ENCODE data around the gene EML6. TPM values are rescaled to one million over a fixed set of nuclear protein-coding genes. Genes with fewer than 3 reads are reported as not detected.

EML6 gene
- total and polyA plus RNA-seq, 2 of the 8 experiments (the other 6 are each of a cell fraction or from before 2014, with no cell fraction given): 1.2 to 1.6 TPM

DNA sequence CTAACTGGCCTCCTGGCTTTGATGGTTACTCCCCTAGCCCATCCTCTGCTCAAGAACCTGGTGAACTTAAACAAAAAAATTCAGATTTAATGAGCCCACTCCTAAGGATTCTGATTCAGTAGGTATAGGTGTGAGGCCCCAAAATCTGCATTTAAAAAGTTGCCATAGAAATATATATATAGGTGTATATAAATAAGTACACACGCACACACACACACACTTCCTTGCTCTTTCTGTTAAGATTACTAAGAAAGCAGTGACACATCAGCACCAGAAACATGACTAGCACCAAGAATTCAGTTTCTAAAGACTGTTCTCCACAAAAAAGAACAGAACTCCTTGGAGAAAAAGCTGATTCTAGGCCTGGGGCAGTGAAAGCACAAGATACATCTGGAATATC, 17.8 kb downstream of the EML6 start:
- Histone ChIP-seq H3K23me2 (ENCODE audit: low read depth, low read length) (peaks cover 1% of the 10 kb centered on the region; the same call in 1 of the 2 replicates), H3K18ac (ENCODE audit: extremely low read depth, low read length) (no peak overlapping the region), H3K79me1 (ENCODE audit: low read depth, low read length) (no peaks in the 10 kb centered on the region), H3K27me3 (replicated peaks in 1 of 4; ENCODE audit: control insufficient read depth in 3 of 4, extremely low read depth in 1 of 4, insufficient read depth in 3 of 4, low read length in 3 of 4) (no peaks in the 10 kb centered on the region), H3K36me3 (ENCODE audit: control insufficient read depth in 2 of 4, insufficient read depth in 4 of 4, low read length in 3 of 4) (no peaks in the 10 kb centered on the region), H3K4me1 (replicated peaks in 1 of 4; ENCODE audit: control insufficient read depth in 3 of 4, insufficient read depth in 4 of 4, low read length in 3 of 4) (peaks cover 0 to 6% (median 2%) of the 10 kb centered on the region in 4 experiments; a peak in 2 of 7 replicates), H2AK5ac (ENCODE audit: low read depth, low read length) (no peak overlapping the region), H2BK5ac (ENCODE audit: low read depth, low read length) (no peak overlapping the region), H2BK20ac (ENCODE audit: low read length) (no peak overlapping the region), H3K4ac (replicated peaks; ENCODE audit: insufficient read length, low read depth, low read length) (no peak overlapping the region), H2BK15ac (ENCODE audit: low read length) (no peak overlapping the region), H2BK120ac (replicated peaks; ENCODE audit: low read depth, low read length) (no peak overlapping the region), H4K20me1 (replicated peaks in 1 of 2; ENCODE audit: control insufficient read depth in 1 of 2, insufficient read depth in 2 of 2, low read length in 2 of 2) (no peaks in the 10 kb centered on the region), H3K4me2 (ENCODE audit: insufficient read depth in 1 of 2, low read depth in 2 of 2, low read length in 2 of 2) (no peak overlapping the region), H2AFZ (ENCODE audit: low read length) (no peak overlapping the region), H3K27ac (ENCODE audit: low read depth, low read length) (no peak overlapping the region), H3K23ac (ENCODE audit: insufficient read length) (no peak overlapping the region), H3K14ac (ENCODE audit: insufficient read length) (no peak overlapping the region), H4K5ac (ENCODE audit: insufficient read length, low read depth, low read length) (no peak overlapping the region), H4K8ac (ENCODE audit: extremely low read depth, insufficient read depth, low read length) (no peak overlapping the region), H4K91ac (replicated peaks; ENCODE audit: insufficient read length, low read length) (no peak overlapping the region), H3K4me3 (ENCODE audit: extremely low read depth in 1 of 4, insufficient read depth in 2 of 4, low read depth in 3 of 4, low read length in 4 of 4) (no peak overlapping the region), H2BK12ac (ENCODE audit: low read depth, low read length) (no peak overlapping the region), H3K9me3 (ENCODE audit: insufficient read depth in 2 of 2, low read depth in 1 of 2, low read length in 1 of 2) (no peaks in the 10 kb centered on the region), H3K56ac (replicated peaks; ENCODE audit: insufficient read length, low read depth, low read length) (no peak overlapping the region), H3K79me2 (ENCODE audit: control insufficient read depth in 1 of 2, insufficient read depth in 2 of 2, low read length in 2 of 2) (no peaks in the 10 kb centered on the region), H3K9ac (replicated peaks in 1 of 4; ENCODE audit: extremely low read depth in 1 of 4, low read depth in 3 of 4, low read length in 3 of 4) (no peak overlapping the region)
- FAIRE-seq: no peak
- no peak for DNase-seq (ENCODE audit: low read depth in 1 of 2, low spot score in 2 of 2)
- CTCF ChIA-PET (ENCODE audit: partially characterized antibody): interaction anchor here (1.1 to 1.7 kb wide), 2 partner anchors 31 to 100 kb away, joined by 3 to 7 read pairs; no protein-coding TSS in a partner anchor
- 33% methylated on average over 1 of the region's 1 CpG; no CpG with 5 or more reads in 1 of the 2 experiments for WGBS, 2 experiments (ENCODE audit: extremely low coverage in 1 of 2, insufficient coverage in 1 of 2, insufficient read length in 1 of 2, insufficient replicate concordance in 2 of 2, low coverage in 1 of 2, low lambda C conversion rate in 2 of 2, missing lambda C conversion rate in 1 of 2)
- POLR2A ChIA-PET (ENCODE audit: partially characterized antibody): no interaction called here
- TF ChIP-seq, protein P1, sequence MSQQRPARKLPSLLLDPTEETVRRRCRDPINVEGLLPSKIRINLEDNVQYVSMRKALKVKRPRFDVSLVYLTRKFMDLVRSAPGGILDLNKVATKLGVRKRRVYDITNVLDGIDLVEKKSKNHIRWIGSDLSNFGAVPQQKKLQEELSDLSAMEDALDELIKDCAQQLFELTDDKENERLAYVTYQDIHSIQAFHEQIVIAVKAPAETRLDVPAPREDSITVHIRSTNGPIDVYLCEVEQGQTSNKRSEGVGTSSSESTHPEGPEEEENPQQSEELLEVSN (IDR thresholded peaks at IDR 0.05): no peak
- TF ChIP-seq JUND (IDR thresholded peaks at IDR 0.05; ENCODE audit: low read length) (no peak), JUN (IDR thresholded peaks at IDR 0.05; ENCODE audit: low read depth, low read length) (no peak), POLR2A (IDR thresholded peaks at IDR 0.05; ENCODE audit: control extremely low read depth in 1 of 2, low read depth in 2 of 2, low read length in 2 of 2) (no peak), RNF2 (IDR thresholded peaks at IDR 0.05; ENCODE audit: borderline replicate concordance, low read depth, low read length, missing control alignments, poor library complexity, severe bottlenecking) (no peak), ZNF274 (IDR thresholded peaks at IDR 0.05; ENCODE audit: borderline replicate concordance, extremely low read depth, low read length) (no peak), SP1 (IDR thresholded peaks at IDR 0.05; ENCODE audit: low read depth, low read length) (no peak), NRF1 (IDR thresholded peaks at IDR 0.05; ENCODE audit: low read depth, low read length) (no peak), RAD21 (IDR thresholded peaks at IDR 0.05 in 1 of 2, conservative IDR thresholded peaks at IDR 0.05 in 1 of 2; ENCODE audit: low read depth in 2 of 2, low read length in 2 of 2) (no peak), YY1 (IDR thresholded peaks at IDR 0.05; ENCODE audit: low read depth, low read length) (no peak), ASH2L (IDR thresholded peaks at IDR 0.05; ENCODE audit: low read length) (no peak), SUZ12 (IDR thresholded peaks at IDR 0.05; ENCODE audit: low read length) (no peak), TEAD4 (IDR thresholded peaks at IDR 0.05; ENCODE audit: low read depth, low read length) (no peak), SP4 (IDR thresholded peaks at IDR 0.05; ENCODE audit: low read length) (no peak), FOSL1 (IDR thresholded peaks at IDR 0.05; ENCODE audit: insufficient read depth, low read depth, low read length) (no peak)
